ENCODE measurements around the gene CHRND.

Gene CHRND

GRCh38 chr2:232497348-232497747 is 28.6 kb upstream of the CHRND start:
- Histone ChIP-seq H2AFZ (ENCODE audit: low read length, unreplicated experiment) (no peak overlapping the region), H3K27me3 (ENCODE audit: insufficient read depth, low read length) (peaks cover 27% of the 10 kb centered on the region), H3K4me3 (ENCODE audit: low read depth, low read length) (no peak overlapping the region), H3K36me3 (ENCODE audit: insufficient read depth, low read length) (no peaks in the 10 kb centered on the region), H3K79me2 (ENCODE audit: control insufficient read depth, insufficient read depth, low read length, unreplicated experiment) (no peaks in the 10 kb centered on the region), H3K27ac (ENCODE audit: low read depth, low read length) (no peak overlapping the region), H3K4me1 (ENCODE audit: control insufficient read depth, insufficient read depth, low read length, unreplicated experiment) (no peaks in the 10 kb centered on the region)

- H3K4me3 ChIP-seq (ENCODE audit: low read depth, low read length): no peak overlapping the region
- peaks cover 38% of the 10 kb centered on the region for H3K27me3 ChIP-seq (ENCODE audit: insufficient read depth, low read length)
- no peak overlapping the region for H3K27ac ChIP-seq (ENCODE audit: low read depth, low read length)
- H3K4me1 ChIP-seq (ENCODE audit: control insufficient read depth, insufficient read depth, low read length, unreplicated experiment): peaks cover 2% of the 10 kb centered on the region
- H2AFZ ChIP-seq (ENCODE audit: low read length, unreplicated experiment): no peak overlapping the region
- H3K36me3 ChIP-seq (ENCODE audit: insufficient read depth, low read length): no peaks in the 10 kb centered on the region
- H3K79me2 ChIP-seq (ENCODE audit: control insufficient read depth, insufficient read depth, low read length, unreplicated experiment): no peaks in the 10 kb centered on the region
These were observed 27.5 kb upstream of the CHRND start for GRCh38 chr2:232498452-232498851.

GRCh38 chr2:232501331-232501771 is 24.6 kb upstream of the CHRND start:
- Histone ChIP-seq H3K27ac (ENCODE audit: low read depth, low read length) (no peak overlapping the region), H3K27me3 (ENCODE audit: insufficient read depth, low read length) (peaks cover 64% of the 10 kb centered on the region), H3K79me2 (ENCODE audit: control insufficient read depth, insufficient read depth, low read length, unreplicated experiment) (no peaks in the 10 kb centered on the region), H3K36me3 (ENCODE audit: insufficient read depth, low read length) (no peaks in the 10 kb centered on the region), H3K4me3 (ENCODE audit: low read depth, low read length) (no peak overlapping the region), H3K4me1 (ENCODE audit: control insufficient read depth, insufficient read depth, low read length, unreplicated experiment) (peaks cover 2% of the 10 kb centered on the region), H2AFZ (ENCODE audit: low read length, unreplicated experiment) (no peak overlapping the region)

DNA sequence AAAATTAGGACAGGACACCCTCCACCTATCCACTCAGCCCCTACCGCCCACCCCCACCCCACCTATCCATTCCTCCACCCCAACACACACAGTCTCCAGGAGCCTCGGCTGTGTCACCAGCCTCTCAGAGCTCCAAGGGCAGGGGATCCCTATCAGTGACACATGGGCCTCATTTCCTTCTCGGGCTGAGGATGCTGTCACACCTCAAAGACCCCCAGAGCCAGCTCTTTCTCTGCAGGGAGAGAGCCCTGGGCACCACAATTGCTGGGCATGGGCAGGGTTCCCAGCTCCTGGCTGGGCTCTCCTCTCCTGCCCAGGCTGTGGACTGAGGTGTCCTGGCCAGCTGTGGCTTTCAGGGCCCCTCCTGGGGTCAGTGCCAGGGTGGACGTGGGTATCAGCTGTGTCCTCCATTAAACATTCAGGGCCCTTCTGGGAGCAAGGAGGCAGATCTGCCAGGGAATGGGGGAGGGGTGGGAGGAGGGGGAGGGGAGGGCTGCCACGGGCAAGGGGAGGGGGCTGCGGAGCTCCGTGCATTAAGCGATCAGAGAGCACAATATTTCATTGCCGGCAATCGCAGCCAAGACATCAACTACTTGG is 24.1 kb upstream of the CHRND start:
- Histone ChIP-seq H3K79me2 (ENCODE audit: control insufficient read depth, insufficient read depth, low read length, unreplicated experiment) (no peaks in the 10 kb centered on the region), H3K27me3 (ENCODE audit: insufficient read depth, low read length) (peaks cover 64% of the 10 kb centered on the region), H3K36me3 (ENCODE audit: insufficient read depth, low read length) (no peaks in the 10 kb centered on the region), H3K27ac (ENCODE audit: low read depth, low read length) (no peak overlapping the region), H2AFZ (ENCODE audit: low read length, unreplicated experiment) (no peak overlapping the region), H3K4me3 (ENCODE audit: low read depth, low read length) (no peak overlapping the region), H3K4me1 (ENCODE audit: control insufficient read depth, insufficient read depth, low read length, unreplicated experiment) (peaks cover 2% of the 10 kb centered on the region)

GRCh38 chr2:232502511-232502910 is 23.4 kb upstream of the CHRND start:
- Histone ChIP-seq H2AFZ (ENCODE audit: low read length, unreplicated experiment) (no peak overlapping the region), H3K4me1 (ENCODE audit: control insufficient read depth, insufficient read depth, low read length, unreplicated experiment) (peaks cover 2% of the 10 kb centered on the region), H3K4me3 (ENCODE audit: low read depth, low read length) (no peak overlapping the region), H3K27ac (ENCODE audit: low read depth, low read length) (no peak overlapping the region), H3K79me2 (ENCODE audit: control insufficient read depth, insufficient read depth, low read length, unreplicated experiment) (no peaks in the 10 kb centered on the region), H3K27me3 (ENCODE audit: insufficient read depth, low read length) (peaks cover 70% of the 10 kb centered on the region), H3K36me3 (ENCODE audit: insufficient read depth, low read length) (no peaks in the 10 kb centered on the region)

- Histone ChIP-seq H3K4me3 (ENCODE audit: low read depth, low read length) (peak overlapping the region; percentile 55), H3K36me3 (ENCODE audit: insufficient read depth, low read length) (no peaks in the 10 kb centered on the region), H3K4me1 (ENCODE audit: control insufficient read depth, insufficient read depth, low read length, unreplicated experiment) (peaks cover 2% of the 10 kb centered on the region), H3K79me2 (ENCODE audit: control insufficient read depth, insufficient read depth, low read length, unreplicated experiment) (no peaks in the 10 kb centered on the region), H2AFZ (ENCODE audit: low read length, unreplicated experiment) (no peak overlapping the region), H3K27ac (ENCODE audit: low read depth, low read length) (no peak overlapping the region), H3K27me3 (ENCODE audit: insufficient read depth, low read length) (peaks cover 70% of the 10 kb centered on the region)
These were observed 22.8 kb upstream of the CHRND start for GRCh38 chr2:232502911-232503808.

DNA sequence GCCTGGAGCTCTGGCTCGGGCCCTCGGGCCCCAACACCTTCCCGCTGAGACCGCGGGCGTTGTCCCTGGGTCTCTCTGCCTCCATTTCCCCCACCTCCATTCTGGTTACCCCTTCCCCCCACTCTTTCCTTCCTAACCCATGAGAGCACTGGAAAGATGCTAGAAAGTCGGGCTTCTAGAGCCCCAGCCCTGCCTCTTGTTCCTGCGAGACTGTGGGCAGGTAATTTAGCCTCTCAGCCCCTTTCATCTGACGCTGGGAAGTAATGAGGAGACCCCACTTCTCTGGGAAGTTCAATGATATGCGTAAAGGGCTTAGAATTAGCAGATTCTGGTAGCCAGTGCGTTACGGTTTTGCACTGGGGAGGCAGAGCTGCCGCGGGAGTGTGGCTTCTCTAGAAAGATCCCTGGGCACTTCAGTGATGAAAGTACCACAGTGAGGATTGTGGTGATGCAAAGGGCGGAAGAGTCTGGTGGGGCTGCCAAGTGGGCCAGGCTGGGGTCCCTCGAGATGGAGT is 22.1 kb upstream of the CHRND start:
- no peaks in the 10 kb centered on the region for H3K36me3 ChIP-seq (ENCODE audit: insufficient read depth, low read length)
- H3K27me3 ChIP-seq (ENCODE audit: insufficient read depth, low read length): peaks cover 65% of the 10 kb centered on the region
- peaks cover 2% of the 10 kb centered on the region for H3K4me1 ChIP-seq (ENCODE audit: control insufficient read depth, insufficient read depth, low read length, unreplicated experiment)
- no peak overlapping the region for H3K4me3 ChIP-seq (ENCODE audit: low read depth, low read length)
- H3K27ac ChIP-seq (ENCODE audit: low read depth, low read length): no peak overlapping the region
- H3K79me2 ChIP-seq (ENCODE audit: control insufficient read depth, insufficient read depth, low read length, unreplicated experiment): no peaks in the 10 kb centered on the region
- no peak overlapping the region for H2AFZ ChIP-seq (ENCODE audit: low read length, unreplicated experiment)

GRCh38 chr2:232504438-232504837 is 21.5 kb upstream of the CHRND start:
- peaks cover 2% of the 10 kb centered on the region for H3K4me1 ChIP-seq (ENCODE audit: control insufficient read depth, insufficient read depth, low read length, unreplicated experiment)
- no peak overlapping the region for H2AFZ ChIP-seq (ENCODE audit: low read length, unreplicated experiment)
- H3K27me3 ChIP-seq (ENCODE audit: insufficient read depth, low read length): peaks cover 63% of the 10 kb centered on the region
- no peaks in the 10 kb centered on the region for H3K79me2 ChIP-seq (ENCODE audit: control insufficient read depth, insufficient read depth, low read length, unreplicated experiment)
- no peaks in the 10 kb centered on the region for H3K36me3 ChIP-seq (ENCODE audit: insufficient read depth, low read length)
- H3K4me3 ChIP-seq (ENCODE audit: low read depth, low read length): no peak overlapping the region
- no peak overlapping the region for H3K27ac ChIP-seq (ENCODE audit: low read depth, low read length)

DNA sequence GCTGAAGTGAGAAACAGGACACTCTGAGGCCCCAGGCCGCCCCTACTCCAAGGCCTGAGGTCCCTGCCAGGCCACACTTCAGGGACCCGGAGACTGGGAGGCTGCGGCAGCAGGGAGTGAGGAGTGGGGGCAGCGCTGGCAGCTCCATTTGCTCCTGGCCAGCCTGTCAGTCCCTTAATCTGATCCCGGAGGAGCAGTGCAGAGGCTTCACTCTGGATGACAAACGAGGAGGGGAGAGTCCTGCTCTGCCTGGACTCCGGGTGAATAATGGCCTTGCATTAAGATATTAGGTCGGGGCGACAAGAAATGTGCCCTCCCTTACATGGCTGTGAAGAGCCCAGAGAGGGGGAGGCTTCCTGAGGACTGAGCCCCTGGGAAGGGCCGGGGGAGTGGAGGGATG is 20.1 kb upstream of the CHRND start:
- Histone ChIP-seq H2AFZ (ENCODE audit: low read length, unreplicated experiment) (no peak overlapping the region), H3K27ac (ENCODE audit: low read depth, low read length) (no peak overlapping the region), H3K27me3 (ENCODE audit: insufficient read depth, low read length) (peaks cover 60% of the 10 kb centered on the region), H3K36me3 (ENCODE audit: insufficient read depth, low read length) (no peaks in the 10 kb centered on the region), H3K4me3 (ENCODE audit: low read depth, low read length) (no peak overlapping the region), H3K79me2 (ENCODE audit: control insufficient read depth, insufficient read depth, low read length, unreplicated experiment) (no peaks in the 10 kb centered on the region), H3K4me1 (ENCODE audit: control insufficient read depth, insufficient read depth, low read length, unreplicated experiment) (peaks cover 2% of the 10 kb centered on the region)

DNA sequence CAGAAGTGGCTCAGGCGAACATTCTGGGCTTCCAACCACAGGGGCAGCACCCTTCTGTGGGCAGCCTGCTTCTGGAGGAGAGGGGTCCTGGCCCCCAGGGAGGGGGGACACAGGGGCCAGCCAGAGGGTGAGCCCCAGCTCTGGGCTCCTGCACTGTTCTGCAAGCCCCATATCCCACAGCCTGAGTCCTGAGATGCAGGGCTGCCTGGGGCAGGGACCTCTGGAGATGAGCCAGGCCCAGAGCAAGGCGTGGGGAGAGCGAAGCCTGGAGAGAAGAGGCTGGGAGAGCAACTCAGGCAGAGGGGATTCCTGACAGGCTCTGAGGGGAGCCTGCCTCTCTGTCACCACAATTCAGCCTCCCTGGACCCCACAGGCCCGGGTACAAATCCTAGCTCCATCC is 19.3 kb upstream of the CHRND start:
- Histone ChIP-seq H3K27ac (ENCODE audit: low read depth, low read length) (no peak overlapping the region), H3K27me3 (ENCODE audit: insufficient read depth, low read length) (peaks cover 59% of the 10 kb centered on the region), H3K4me1 (ENCODE audit: control insufficient read depth, insufficient read depth, low read length, unreplicated experiment) (peaks cover 2% of the 10 kb centered on the region), H3K36me3 (ENCODE audit: insufficient read depth, low read length) (no peaks in the 10 kb centered on the region), H3K4me3 (ENCODE audit: low read depth, low read length) (no peak overlapping the region), H3K79me2 (ENCODE audit: control insufficient read depth, insufficient read depth, low read length, unreplicated experiment) (no peaks in the 10 kb centered on the region), H2AFZ (ENCODE audit: low read length, unreplicated experiment) (no peak overlapping the region)

- Histone ChIP-seq H3K4me1 (ENCODE audit: control insufficient read depth, insufficient read depth, low read length, unreplicated experiment) (no peaks in the 10 kb centered on the region), H3K4me3 (ENCODE audit: low read depth, low read length) (no peak overlapping the region), H2AFZ (ENCODE audit: low read length, unreplicated experiment) (no peak overlapping the region), H3K27ac (ENCODE audit: low read depth, low read length) (no peak overlapping the region), H3K36me3 (ENCODE audit: insufficient read depth, low read length) (no peaks in the 10 kb centered on the region), H3K79me2 (ENCODE audit: control insufficient read depth, insufficient read depth, low read length, unreplicated experiment) (no peaks in the 10 kb centered on the region), H3K27me3 (ENCODE audit: insufficient read depth, low read length) (peaks cover 53% of the 10 kb centered on the region)
These were observed 17.7 kb upstream of the CHRND start for GRCh38 chr2:232508251-232508650.
